Coronary artery (tissue), 2 donors: Measurements from ENCODE around the gene ASCL2.

Experiments
- DNase-seq: peaks from one replicate; pipeline ENCODE4 v3.0.0-alpha.2; 2017; ENCODE audit warnings: low spot score
- H3K27ac ChIP-seq, 2 donors: fragments of 200-600 bp; sonication (generic); one replicate each; pipeline ENCODE4 v1.5.1; 2016 to 2019
- H3K4me3 ChIP-seq: fragments of 200-600 bp; sonication (generic); 2 replicates; pipeline ENCODE4 v1.5.1; 2016; ENCODE audit warnings: mild to moderate bottlenecking, moderate library complexity
- CTCF ChIP-seq: fragments of 200-600 bp; sonication (generic); IDR thresholded peaks from one replicate; pipeline ENCODE4 v1.5.1; 2019; ENCODE audit warnings: antibody characterized with exemption

Gene ASCL2

GRCh38 chr11:2271077-2271326, 614 bp upstream of the ASCL2 start:
- no peak for TF ChIP-seq CTCF
- Histone ChIP-seq H3K4me3 (peak overlapping the region; percentile 74), H3K27ac (no peak overlapping the region)
- DNase-seq = peak; percentile 68

GRCh38 chr11:2269601-2270321, 627 bp downstream of the ASCL2 start:
- peak; percentile 72 for DNase-seq
- Histone ChIP-seq H3K4me3 (peak overlapping the region; percentile 74), H3K27ac (peak overlapping the region in 1 of 2 donors; percentile 52)
- no peak for TF ChIP-seq CTCF

- peak overlapping the region in 1 of 2 donors; percentile 52 for H3K27ac ChIP-seq
- DNase-seq = peak; percentile 73
- peak overlapping the region; percentile 74 for H3K4me3 ChIP-seq
- no peak for TF ChIP-seq CTCF
Measured at GRCh38 chr11:2268729-2269600, 1.4 kb downstream of the ASCL2 start.

- DNase-seq = peak; percentile 68
- Histone ChIP-seq H3K4me3 (no peak overlapping the region), H3K27ac (no peak overlapping the region)
- TF ChIP-seq CTCF = no peak
Measured at GRCh38 chr11:2267851-2268728, 2.3 kb downstream of the ASCL2 start.

- peak; percentile 64 for DNase-seq
- no peak overlapping the region for H3K4me3 ChIP-seq
Measured at GRCh38 chr11:2267306-2267850, 3.0 kb downstream of the ASCL2 start.

More at GRCh38 chr11:2267306-2267850, 3.0 kb downstream of the ASCL2 start:
- TF ChIP-seq CTCF = no peak
- H3K27ac ChIP-seq = no peak overlapping the region
